Epithelial cell of proximal tubule (primary cell): ENCODE data around the gene CAPZB. TPM values are rescaled to one million over a fixed set of nuclear protein-coding genes. Genes with fewer than 3 reads are reported as not detected.
A peak's percentile ranks its signal among the peaks of the same experiment; 100 is the strongest.

Experiments
- DNase-seq: peaks from one replicate; pipeline ENCODE4 v3.0.0-alpha.2; 2011; ENCODE audit warnings: low read depth
- H3K4me3 ChIP-seq: 2 replicates; pipeline ENCODE4 v1.5.1; 2011; ENCODE audit warnings: low read depth, mild to moderate bottlenecking, low read length
- total RNA-seq: library from RNA; depleted of rRNA; stranded (reverse); fragments of >200 nt; gene quantifications from 2 replicates; pipeline ENCODE4 v1.2.3, GENCODE V29; 2015
- TF ChIP-seq, protein P1 (sequence below): conservative IDR thresholded peaks from 2 replicates; pipeline ENCODE4 v1.5.1; 2012; ENCODE audit warnings: low read depth, mild to moderate bottlenecking, low read length

Gene CAPZB
- total RNA-seq, 1 donor from 2014 or later = 74.9 TPM

GRCh38 chr1:19321071-19321470, 164.3 kb downstream of the CAPZB start:
- TF ChIP-seq, protein P1, sequence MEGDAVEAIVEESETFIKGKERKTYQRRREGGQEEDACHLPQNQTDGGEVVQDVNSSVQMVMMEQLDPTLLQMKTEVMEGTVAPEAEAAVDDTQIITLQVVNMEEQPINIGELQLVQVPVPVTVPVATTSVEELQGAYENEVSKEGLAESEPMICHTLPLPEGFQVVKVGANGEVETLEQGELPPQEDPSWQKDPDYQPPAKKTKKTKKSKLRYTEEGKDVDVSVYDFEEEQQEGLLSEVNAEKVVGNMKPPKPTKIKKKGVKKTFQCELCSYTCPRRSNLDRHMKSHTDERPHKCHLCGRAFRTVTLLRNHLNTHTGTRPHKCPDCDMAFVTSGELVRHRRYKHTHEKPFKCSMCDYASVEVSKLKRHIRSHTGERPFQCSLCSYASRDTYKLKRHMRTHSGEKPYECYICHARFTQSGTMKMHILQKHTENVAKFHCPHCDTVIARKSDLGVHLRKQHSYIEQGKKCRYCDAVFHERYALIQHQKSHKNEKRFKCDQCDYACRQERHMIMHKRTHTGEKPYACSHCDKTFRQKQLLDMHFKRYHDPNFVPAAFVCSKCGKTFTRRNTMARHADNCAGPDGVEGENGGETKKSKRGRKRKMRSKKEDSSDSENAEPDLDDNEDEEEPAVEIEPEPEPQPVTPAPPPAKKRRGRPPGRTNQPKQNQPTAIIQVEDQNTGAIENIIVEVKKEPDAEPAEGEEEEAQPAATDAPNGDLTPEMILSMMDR = no peak
- DNase-seq = no peak
- H3K4me3 ChIP-seq = no peak overlapping the region

DNA sequence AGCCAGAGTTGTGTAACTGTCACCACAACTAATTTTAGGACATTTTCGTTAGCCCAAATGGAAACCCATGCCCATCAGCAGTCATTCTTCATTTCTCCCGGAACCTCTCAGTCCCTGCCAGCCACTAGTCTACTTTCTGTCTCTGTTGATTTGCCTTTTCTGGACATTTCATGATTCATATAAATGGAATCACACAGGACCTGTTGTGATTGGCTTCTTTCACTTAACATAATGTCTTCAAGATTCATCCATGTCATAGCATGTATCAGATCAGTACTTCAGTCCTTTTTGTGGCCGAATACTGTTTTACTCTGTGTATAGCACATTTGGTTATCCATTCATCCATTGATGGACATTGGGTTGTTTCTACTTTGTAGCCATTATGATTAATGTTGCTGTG, 166.1 kb downstream of the CAPZB start:
- DNase-seq = no peak
- no peak overlapping the region for H3K4me3 ChIP-seq
- TF ChIP-seq, protein P1 = no peak

DNA sequence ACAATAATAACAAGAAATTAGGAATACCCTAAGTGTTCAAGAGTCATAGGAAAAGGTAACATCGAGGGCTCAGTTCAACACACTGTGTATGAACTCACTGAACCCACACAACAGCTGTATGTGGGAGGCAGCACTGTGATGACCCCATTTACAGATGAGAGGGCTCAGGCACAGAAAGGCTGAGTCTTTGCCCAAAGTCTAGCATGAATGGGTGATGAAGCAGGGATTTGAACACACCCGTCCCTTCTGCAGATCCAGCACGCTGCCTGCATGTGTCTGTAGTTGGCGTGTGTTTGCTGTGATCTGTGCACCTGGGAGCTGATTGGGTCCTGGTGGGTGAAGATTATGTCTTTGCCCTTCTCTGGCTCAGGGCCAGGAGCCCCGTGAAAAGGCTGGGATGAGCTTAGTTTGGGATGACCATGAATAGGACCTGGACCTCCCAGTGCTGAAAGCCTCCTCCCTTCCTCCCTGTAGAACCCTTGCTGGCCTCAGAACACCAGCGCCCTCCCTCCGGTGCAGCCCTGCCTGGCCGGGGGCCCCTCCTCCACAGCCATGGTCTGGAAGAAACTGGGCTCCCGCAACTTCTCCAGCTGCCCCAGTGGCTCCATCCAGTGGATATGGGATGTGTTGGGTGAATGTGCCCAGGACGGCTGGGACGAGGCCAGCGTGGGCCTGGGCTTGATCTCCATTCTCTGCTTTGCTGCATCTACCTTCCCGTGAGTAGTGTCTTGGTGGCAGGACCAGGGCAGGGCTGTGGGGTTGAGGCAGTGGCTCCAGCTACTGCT, 168.0 kb downstream of the CAPZB start:
- H3K4me3 ChIP-seq = no peak overlapping the region
- no peak for DNase-seq
- TF ChIP-seq, protein P1 = no peak

GRCh38 chr1:19315378-19316198, 169.8 kb downstream of the CAPZB start:
- H3K4me3 ChIP-seq = no peak overlapping the region
- TF ChIP-seq, protein P1 = no peak
- DNase-seq = no peak

DNA sequence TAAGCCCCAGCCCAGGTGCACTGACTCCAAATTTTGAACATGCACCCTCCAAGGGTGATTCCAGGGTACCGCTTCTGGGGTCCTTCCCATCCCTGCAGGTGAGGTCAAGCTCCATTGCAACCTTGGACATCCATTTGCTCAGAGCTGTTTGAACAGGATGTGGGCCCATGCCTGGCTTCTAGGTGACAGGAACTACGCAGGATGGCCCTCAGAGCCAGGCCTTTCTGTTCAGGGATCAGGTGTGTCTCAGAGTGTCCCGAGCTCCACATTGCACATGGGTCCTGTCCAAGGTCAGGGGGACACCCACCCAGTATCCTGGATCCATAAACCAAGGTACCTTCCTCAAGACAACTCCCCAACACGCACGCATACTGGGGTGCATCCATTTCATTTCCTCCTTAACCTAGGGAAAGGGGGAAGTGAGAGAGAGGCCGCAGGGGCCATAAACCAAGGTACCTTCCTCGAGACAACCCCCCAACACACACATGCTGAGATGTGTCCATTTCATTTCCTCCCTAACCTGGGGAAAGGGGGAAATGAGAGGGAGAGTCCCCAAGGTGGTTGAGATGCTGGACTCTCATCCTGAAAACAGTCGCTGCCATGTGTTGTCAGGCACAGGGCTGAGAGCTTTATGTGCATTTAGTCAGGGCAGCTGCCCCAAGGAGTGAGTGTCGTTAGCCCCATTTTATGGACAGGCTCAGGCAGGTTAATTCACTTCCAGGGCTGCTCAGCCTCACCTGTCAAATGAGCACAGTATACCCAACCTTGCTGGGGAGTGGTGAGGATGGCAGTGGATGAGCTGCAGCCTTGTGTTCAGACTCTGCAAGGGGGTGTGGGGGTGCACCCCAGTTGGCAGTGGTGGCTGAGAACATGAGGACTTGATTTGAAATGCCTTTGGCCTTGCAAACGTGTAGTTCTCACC, 171.1 kb downstream of the CAPZB start:
- TF ChIP-seq, protein P1 = no peak
- DNase-seq = no peak

DNA sequence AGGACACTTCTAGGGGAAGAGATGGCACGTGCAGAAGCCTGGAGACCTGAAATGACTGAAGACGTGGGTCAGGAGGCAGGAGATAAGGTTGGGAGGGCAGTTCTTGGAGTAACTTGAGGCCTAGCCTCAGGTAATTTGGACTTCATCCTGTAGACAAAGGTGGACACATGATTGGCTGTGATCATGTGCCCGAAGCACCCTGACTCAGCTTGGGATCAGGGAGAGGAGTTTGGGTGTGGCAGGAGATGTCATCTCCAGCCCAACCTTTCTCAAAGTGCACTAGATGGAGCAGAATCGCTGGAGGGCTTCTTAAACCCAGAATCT, 171.7 kb downstream of the CAPZB start:
- DNase-seq = no peak
- H3K4me3 ChIP-seq = peak overlapping the region; percentile 85
- TF ChIP-seq, protein P1 = no peak

More for the DNA sequence above, 171.1 kb downstream of the CAPZB start:
- H3K4me3 ChIP-seq = no peak overlapping the region
